Breast epithelium (tissue), 4 donors: ENCODE data around the gene MARK3. TPM values are rescaled to one million over a fixed set of nuclear protein-coding genes. Genes with fewer than 3 reads are reported as not detected.

Experiments
- DNase-seq, 2 donors: peaks; one replicate each; pipeline ENCODE4 v3.0.0-alpha.2; 2019; ENCODE audit warnings: low spot score in 2 of 2
- H3K27ac ChIP-seq, 2 donors: fragments of 200-600 bp; sonication (generic) in 1 of 2; one replicate each; pipeline ENCODE4 v1.5.1; 2016 to 2019; ENCODE audit warnings: mild to moderate bottlenecking in 1 of 2
- H3K27me3 ChIP-seq, 2 donors: fragments of 200-600 bp; sonication (generic) in 1 of 2; one replicate each; pipeline versions ENCODE4 v1.5.1 to v1.6.0; 2017 to 2019; ENCODE audit warnings: control low read depth in 1 of 2, mild to moderate bottlenecking in 1 of 2
- H3K36me3 ChIP-seq: fragments of 200-600 bp; one replicate; pipeline ENCODE4 v1.5.1; 2019
- H3K4me1 ChIP-seq, 2 donors: fragments of 200-600 bp; sonication (generic); one replicate each; pipeline ENCODE4 v1.5.1; 2016 to 2019; ENCODE audit warnings: control low read depth in 1 of 2
- H3K4me3 ChIP-seq, 3 donors: fragments of 200-600 bp; sonication (generic); 1 replicate in 2 of 3; 2 replicates in 1 of 3; pipeline ENCODE4 v1.5.1; 2016 to 2019; ENCODE audit warnings: mild to moderate bottlenecking in 3 of 3, moderate library complexity in 2 of 3
- H3K9me3 ChIP-seq, 2 donors: fragments of 200-600 bp; sonication (generic) in 1 of 2; one replicate each; pipeline ENCODE4 v1.5.1; 2016 to 2019; ENCODE audit warnings: control low read depth in 1 of 2
- CTCF ChIP-seq, 3 donors: fragments of 450-650 bp; IDR thresholded peaks; one replicate each; pipeline ENCODE4 v1.5.1; 2016 to 2017; ENCODE audit warnings: antibody characterized with exemption in 3 of 3, mild to moderate bottlenecking in 3 of 3, moderate library complexity in 3 of 3
- POLR2A ChIP-seq: fragments of 450-650 bp; IDR thresholded peaks from one replicate; pipeline ENCODE4 v1.6.1; 2016; ENCODE audit warnings: antibody characterized with exemption, mild to moderate bottlenecking, moderate library complexity
- POLR2AphosphoS5 ChIP-seq, 3 donors: sonication (generic); formaldehyde crosslinking; IDR thresholded peaks; one replicate each; pipeline ENCODE4 v1.6.1; 2017; ENCODE audit warnings: antibody characterized with exemption in 3 of 3
- intact Hi-C: fragments of 100-400 bp; cut with DNase I; formaldehyde crosslinking; loops from one replicate; pipeline ENCODE4 v1.15.1; 2023; ENCODE audit warnings: low total_unique reads
- total RNA-seq, 3 donors: library from RNA; depleted of rRNA; stranded (reverse); fragments of >200 nt; gene quantifications; one replicate each; pipeline ENCODE4 v1.1.0, GENCODE V29; 2016

MARK3 gene
- total RNA-seq, 3 donors from 2014 or later: 70.2 to 107 (median 87.5) TPM

GRCh38 chr14:103444837-103445524 is 59.8 kb downstream of the MARK3 start:
- DNase-seq: no peak
- Histone ChIP-seq H3K27me3 (no peaks in the 10 kb centered on the region), H3K4me3 (no peak overlapping the region), H3K27ac (no peak overlapping the region), H3K4me1 (no peaks in the 10 kb centered on the region), H3K36me3 (no peaks in the 10 kb centered on the region), H3K9me3 (no peaks in the 10 kb centered on the region)
- TF ChIP-seq CTCF (IDR thresholded peaks at IDR 0.05): no peak
- TF ChIP-seq POLR2AphosphoS5 (IDR thresholded peaks at IDR 0.05): no peak
- TF ChIP-seq POLR2A: no peak
- intact Hi-C loops: no loop called here

- Histone ChIP-seq H3K27ac (no peak overlapping the region), H3K4me3 (no peak overlapping the region), H3K4me1 (no peaks in the 10 kb centered on the region), H3K27me3 (no peaks in the 10 kb centered on the region), H3K9me3 (no peaks in the 10 kb centered on the region), H3K36me3 (no peaks in the 10 kb centered on the region)
- intact Hi-C loops: no loop called here
- TF ChIP-seq POLR2AphosphoS5 (IDR thresholded peaks at IDR 0.05): no peak
- DNase-seq: no peak
Observed at GRCh38 chr14:103445806-103446205, 60.6 kb downstream of the MARK3 start.

GRCh38 chr14:103448097-103448496 is 62.9 kb downstream of the MARK3 start:
- Histone ChIP-seq H3K4me3 (no peak overlapping the region), H3K27me3 (no peaks in the 10 kb centered on the region), H3K27ac (no peak overlapping the region), H3K4me1 (no peaks in the 10 kb centered on the region), H3K9me3 (no peaks in the 10 kb centered on the region), H3K36me3 (no peaks in the 10 kb centered on the region)
- intact Hi-C loops: no loop called here
- TF ChIP-seq POLR2A (no peak), POLR2AphosphoS5 (IDR thresholded peaks at IDR 0.05) (no peak), CTCF (IDR thresholded peaks at IDR 0.05) (no peak)
- DNase-seq: no peak

GRCh38 chr14:103449634-103450161 is 64.5 kb downstream of the MARK3 start:
- Histone ChIP-seq H3K27me3 (no peaks in the 10 kb centered on the region), H3K4me1 (no peaks in the 10 kb centered on the region), H3K4me3 (no peak overlapping the region), H3K27ac (no peak overlapping the region), H3K9me3 (no peaks in the 10 kb centered on the region), H3K36me3 (no peaks in the 10 kb centered on the region)
- DNase-seq: no peak
- no peak for TF ChIP-seq POLR2A
- TF ChIP-seq CTCF (IDR thresholded peaks at IDR 0.05): no peak
- TF ChIP-seq POLR2AphosphoS5 (IDR thresholded peaks at IDR 0.05): no peak
- intact Hi-C loops: no loop called here

GRCh38 chr14:103450416-103450815 is 65.2 kb downstream of the MARK3 start:
- no peaks in the 10 kb centered on the region for H3K36me3 ChIP-seq
- TF ChIP-seq CTCF (IDR thresholded peaks at IDR 0.05) (no peak), POLR2A (no peak), POLR2AphosphoS5 (IDR thresholded peaks at IDR 0.05) (no peak)
- DNase-seq: no peak
- no peaks in the 10 kb centered on the region for H3K4me1 ChIP-seq
- H3K9me3 ChIP-seq: no peaks in the 10 kb centered on the region
- intact Hi-C loops: no loop called here
- H3K27me3 ChIP-seq: no peaks in the 10 kb centered on the region
- H3K4me3 ChIP-seq: no peak overlapping the region
- H3K27ac ChIP-seq: no peak overlapping the region
